GM12865 (cell line): Measurements from ENCODE around the gene DCLK2.

Source experiments
- DNase-seq: peaks from one replicate; pipeline ENCODE4 v3.0.0; 2010; ENCODE audit warnings: low read depth
- H3K4me3 ChIP-seq: 2 replicates; pipeline ENCODE4 v1.5.1; 2011; ENCODE audit warnings: mild to moderate bottlenecking, low read depth, low read length, control low read depth
- CTCF ChIP-seq: IDR thresholded peaks from 2 replicates; pipeline ENCODE4 v1.5.1; 2011; ENCODE audit warnings: low read length, control low read depth, low read depth, inconsistent platforms; ENCODE audit not compliant: insufficient read depth; ENCODE audit errors: missing control alignments

DCLK2 gene

GRCh38 chr4:150108691-150109090, 30.4 kb downstream of the DCLK2 start:
- H3K4me3 ChIP-seq, result no peak overlapping the region
- DNase-seq, result no peak
- TF ChIP-seq CTCF, result no peak

- H3K4me3 ChIP-seq, result no peak overlapping the region
- no peak for DNase-seq
- TF ChIP-seq CTCF, result no peak
Measured at GRCh38 chr4:150114641-150115040, 36.4 kb downstream of the DCLK2 start.

GRCh38 chr4:150115851-150116250, 37.6 kb downstream of the DCLK2 start:
- DNase-seq, result no peak
- no peak for TF ChIP-seq CTCF

GRCh38 chr4:150116506-150116905, 38.3 kb downstream of the DCLK2 start:
- no peak for TF ChIP-seq CTCF
- DNase-seq, result no peak
- H3K4me3 ChIP-seq, result no peak overlapping the region

More at GRCh38 chr4:150115851-150116250, 37.6 kb downstream of the DCLK2 start:
- no peak overlapping the region for H3K4me3 ChIP-seq

GRCh38 chr4:150117094-150117493, 38.8 kb downstream of the DCLK2 start:
- no peak overlapping the region for H3K4me3 ChIP-seq
- no peak for DNase-seq
- no peak for TF ChIP-seq CTCF

GRCh38 chr4:150117629-150118028, 39.4 kb downstream of the DCLK2 start:
- H3K4me3 ChIP-seq, result no peak overlapping the region
- no peak for DNase-seq
- TF ChIP-seq CTCF, result no peak

GRCh38 chr4:150119492-150119891, 41.2 kb downstream of the DCLK2 start:
- TF ChIP-seq CTCF, result no peak
- no peak for DNase-seq
- no peak overlapping the region for H3K4me3 ChIP-seq
